NCI-H146 treated with DMSO at 0.1 percent for 48 hours (cell line): ENCODE measurements around the gene NECAP2.
"Not testable (repeated sequence)": the region's sequence is repeated elsewhere in the genome, so short reads cannot be mapped to it uniquely, and the experiment has no call there.

ENCODE experiments used
- DNase-seq: peaks from one replicate; lab custom pipeline; 2025; ENCODE audit not compliant: unreplicated experiment; lab: John Stamatoyannopoulos, UW

Gene NECAP2

DNA sequence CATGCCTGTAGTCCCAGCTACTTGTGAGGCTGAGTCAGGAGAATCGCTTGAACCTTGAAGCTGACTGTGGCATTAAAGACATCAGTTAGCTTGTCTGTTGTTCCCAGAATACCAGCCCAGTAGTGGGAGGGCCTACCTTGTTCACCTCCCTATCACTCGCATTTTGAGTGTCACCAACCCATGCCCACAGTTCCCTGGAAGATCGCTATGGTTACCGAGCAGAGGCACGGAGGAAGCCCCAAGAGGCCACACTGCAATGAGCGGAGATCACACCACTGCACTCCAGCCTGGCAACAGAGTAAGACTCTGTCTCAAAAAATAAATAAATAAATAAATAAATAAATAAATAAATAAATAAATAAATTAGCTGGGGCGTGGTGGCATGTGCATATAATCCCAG lies 52.4 kb downstream of the NECAP2 start:
- not testable (repeated sequence) for DNase-seq

DNA sequence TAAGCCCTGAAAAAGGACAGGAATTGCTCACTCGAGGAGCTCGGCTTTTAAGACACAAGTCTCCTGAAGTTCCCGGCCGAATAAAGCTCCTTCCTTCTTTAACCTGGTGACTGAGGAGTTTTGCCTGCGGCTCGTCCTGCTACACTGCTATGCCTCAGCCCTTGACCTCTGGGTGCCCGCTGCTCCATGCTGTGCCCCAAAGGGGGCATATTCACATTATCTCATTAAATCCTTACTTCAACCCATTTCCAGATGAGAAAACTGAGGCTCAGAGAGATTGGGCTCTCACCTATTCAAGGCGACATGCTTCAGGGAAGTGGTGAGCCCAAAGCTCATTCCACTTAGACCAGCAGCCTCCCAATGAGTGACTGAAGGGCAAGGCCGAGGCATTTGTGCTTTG lies 53.2 kb downstream of the NECAP2 start:
- DNase-seq, result not testable (repeated sequence)

DNA sequence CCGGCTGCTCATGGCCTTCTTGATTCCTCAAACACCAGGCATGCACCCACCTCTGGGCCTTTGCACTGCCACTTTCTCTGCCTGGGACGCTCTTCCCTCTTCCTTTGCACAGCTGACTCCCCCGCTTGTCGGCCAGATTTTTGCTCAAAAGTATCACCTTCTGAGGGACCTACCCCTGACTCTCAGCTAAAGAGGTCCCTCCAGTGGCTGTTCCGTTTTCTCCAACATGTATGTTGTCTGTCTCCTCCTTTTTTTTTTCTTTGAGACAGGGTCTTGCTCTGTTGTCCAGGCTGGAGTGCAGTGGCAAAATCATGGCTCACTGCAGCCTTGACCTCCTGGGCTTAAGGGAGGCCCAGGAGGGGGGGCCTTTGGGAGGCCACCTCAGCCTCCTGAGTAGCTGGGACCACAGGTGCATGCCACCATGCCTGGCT lies 57.0 kb downstream of the NECAP2 start:
- not testable (repeated sequence) for DNase-seq

DNA sequence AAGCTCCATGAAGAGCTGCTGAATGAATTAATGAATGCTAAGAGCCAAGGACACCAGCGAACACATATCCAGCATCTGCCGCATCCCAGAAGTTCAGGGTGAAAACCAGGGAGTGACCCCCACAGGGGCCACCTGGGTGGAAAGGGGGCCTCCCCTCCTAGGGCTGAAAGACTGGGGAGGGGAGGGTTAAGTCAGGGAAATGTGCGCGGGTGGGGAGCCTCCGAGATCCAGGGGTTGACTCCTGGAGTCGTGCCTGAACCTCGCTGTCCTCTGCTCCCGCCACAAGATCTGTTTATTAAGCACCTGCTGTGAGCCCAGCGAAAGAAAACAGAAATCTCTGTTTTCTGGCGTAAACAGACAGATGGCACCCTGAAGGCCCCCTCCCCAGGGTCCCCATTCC lies 57.5 kb downstream of the NECAP2 start:
- DNase-seq, result not testable (repeated sequence)

DNA sequence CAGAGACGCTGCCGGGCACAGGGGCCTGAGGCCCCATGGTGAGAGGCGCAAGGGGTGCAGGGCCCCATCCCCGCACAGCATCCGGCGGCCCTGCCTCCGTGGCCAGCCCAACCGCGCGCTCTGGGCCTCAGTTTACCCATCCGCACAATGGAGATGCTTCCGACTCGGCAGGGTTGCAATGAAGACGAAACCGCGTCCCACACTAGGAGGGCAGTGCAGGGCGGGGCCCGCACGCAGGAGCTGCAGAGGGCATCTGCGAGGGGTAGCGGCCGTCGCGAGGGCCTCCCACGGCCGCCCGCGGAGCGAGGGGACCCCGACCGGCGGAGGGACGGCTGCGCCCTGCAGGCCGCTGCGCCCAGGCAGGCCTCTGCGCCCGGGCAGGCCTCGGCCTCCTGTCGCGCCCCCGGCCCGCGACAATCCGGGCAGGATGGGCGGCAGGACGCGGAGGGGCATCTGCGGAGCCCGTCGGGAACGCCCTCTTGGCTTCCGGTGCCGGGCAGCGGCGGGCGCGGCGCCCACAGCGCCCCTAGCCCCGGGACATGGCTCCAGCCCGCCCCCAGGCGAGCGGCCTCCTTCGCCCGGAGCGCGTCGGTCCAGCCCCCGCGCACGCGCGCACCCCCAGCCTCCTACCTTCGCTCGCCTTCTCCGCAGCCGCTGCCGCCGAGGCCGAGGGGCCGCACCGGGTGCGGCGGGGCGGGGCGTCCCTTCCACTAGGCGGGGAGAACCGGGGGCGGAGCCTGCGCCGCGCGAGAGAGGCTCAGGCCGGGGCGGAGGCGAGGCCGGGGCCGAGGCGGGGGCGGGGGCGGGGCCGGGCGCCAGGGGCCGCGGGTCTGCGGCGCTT lies 58.3 kb downstream of the NECAP2 start:
- DNase-seq, result peak; percentile 69

DNA sequence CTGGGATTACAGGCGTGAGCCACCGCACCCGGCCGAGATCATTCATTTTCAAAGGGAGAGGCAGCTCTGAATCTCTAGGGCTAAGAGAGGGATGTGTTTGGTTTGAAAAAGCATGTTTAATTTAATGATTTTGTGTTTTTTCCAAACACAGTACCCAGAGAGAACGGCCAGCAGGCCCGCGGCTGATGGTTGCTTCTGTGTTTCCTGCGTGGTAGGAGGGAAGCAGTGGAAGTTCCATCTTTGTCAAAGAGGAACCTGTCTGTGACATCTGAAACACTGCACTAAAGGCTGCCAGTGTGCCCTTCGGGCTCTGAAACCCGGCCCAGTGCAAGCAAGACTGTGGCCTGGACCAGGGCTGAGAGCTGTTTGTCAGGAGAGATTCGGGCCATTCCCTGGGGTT lies 59.9 kb downstream of the NECAP2 start:
- DNase-seq, result not testable (repeated sequence)

DNA sequence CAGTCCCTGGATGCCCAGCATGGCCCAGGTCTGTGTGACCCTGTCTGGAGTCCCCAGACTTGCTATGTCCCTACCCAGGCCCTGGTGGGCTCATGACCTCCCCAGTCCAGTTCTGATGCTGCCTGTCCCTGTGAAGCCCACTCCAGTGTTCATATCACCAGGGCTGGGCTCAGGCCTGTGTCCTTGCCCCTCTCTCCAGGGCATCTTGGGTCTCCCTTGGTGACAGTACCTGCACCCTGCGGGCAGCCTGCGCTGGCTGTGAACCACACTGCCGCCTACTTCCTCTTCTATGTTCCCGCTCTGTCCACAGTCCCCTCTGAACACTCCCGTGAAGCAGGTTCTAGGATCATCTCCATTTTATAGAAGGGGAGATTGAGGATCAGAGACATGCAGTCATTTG lies 60.5 kb downstream of the NECAP2 start:
- DNase-seq, result not testable (repeated sequence)

DNA sequence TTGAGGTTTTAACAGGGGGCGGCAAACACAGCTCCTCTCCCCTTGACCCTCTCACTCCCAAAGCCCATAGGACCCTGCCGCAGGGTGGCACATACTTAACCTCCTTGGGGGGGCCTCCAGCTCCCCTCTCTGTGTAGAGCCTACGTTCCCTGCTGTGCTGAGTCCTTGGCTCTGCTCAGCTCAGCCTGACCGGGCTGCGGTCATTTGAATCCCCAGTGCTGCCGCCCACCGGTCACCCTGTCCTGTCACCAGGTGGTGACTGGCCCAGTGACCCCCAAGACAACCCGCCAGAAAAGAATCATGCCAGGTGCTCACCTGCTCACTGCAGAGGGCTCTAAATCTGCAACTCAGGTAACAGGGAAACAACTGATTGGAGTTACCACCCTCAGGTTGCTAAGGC lies 60.9 kb downstream of the NECAP2 start:
- DNase-seq, result not testable (repeated sequence)

DNA sequence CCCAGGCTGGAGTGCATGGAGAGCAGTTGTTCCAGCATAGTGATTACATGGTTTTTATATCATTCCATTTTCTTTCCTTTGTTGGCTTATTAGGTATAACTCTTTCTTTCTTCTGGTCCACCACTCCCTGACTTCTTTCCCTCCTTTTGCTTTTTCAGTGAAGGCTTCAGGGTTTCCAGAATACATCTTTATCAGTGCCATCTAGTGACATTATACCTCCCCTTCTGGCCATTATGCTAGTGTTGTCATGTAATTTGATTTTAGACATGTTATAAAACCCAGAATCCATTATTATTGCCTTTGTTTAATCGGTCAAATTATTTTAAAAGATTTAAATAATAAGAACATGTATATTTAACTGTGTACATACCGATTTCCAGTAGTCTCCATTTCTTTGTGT lies 63.0 kb downstream of the NECAP2 start:
- DNase-seq, result no peak

DNA sequence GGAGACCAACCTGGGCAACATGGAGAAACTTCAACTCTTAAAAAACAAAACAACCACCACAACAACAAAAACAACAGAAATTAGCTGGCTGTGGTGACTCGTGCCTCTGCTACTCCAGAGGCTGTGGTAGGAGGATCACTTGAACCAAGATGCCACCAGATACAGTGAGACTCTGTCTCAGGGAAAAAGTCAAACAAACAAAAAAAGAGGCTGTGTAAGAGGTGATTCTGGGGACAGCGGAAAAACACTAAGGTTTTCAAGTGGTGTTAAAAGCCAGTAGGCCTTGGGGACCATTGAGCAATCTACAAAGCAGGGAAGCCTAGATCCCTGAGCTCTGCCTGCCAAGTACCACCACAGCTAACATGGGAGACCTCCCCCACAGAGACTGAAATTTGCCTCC lies 65.3 kb downstream of the NECAP2 start:
- DNase-seq, result not testable (repeated sequence)

DNA sequence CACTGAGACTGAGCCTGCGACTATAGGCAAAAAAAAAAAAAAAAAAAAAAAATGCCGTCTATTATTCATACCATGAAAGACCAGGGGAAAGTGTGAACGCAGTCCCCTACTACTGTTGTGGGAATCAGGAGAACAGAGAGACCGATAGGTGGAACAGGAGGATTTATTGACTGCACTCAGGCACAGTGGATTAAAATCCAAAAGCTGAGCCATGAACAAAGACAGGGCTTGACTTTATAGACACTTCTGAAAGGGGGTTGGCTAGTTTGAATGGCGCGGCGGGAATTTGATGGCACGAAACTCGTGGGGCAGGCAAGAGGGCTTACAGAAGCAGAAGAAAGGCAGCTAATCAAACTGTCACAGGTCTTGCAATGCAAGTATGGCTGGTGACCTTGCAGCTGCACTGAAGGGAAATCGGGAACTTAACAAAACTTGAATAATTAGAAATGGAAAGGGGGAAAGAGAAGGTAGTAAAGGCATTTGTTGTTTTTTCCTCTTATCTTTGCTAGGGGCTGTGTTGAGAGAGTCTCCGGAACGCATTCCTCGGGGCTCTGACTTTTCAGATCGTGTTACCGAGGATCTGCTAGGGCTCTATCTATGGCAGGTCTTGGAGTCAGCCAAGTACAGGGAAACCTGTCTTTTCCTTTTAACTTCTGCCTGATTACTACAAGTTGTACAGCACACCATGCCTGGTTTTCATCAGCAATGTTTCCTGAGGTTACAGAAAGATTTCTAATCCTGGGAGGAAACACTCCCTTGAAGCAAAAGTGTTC lies 66.0 kb downstream of the NECAP2 start:
- not testable (repeated sequence) for DNase-seq

DNA sequence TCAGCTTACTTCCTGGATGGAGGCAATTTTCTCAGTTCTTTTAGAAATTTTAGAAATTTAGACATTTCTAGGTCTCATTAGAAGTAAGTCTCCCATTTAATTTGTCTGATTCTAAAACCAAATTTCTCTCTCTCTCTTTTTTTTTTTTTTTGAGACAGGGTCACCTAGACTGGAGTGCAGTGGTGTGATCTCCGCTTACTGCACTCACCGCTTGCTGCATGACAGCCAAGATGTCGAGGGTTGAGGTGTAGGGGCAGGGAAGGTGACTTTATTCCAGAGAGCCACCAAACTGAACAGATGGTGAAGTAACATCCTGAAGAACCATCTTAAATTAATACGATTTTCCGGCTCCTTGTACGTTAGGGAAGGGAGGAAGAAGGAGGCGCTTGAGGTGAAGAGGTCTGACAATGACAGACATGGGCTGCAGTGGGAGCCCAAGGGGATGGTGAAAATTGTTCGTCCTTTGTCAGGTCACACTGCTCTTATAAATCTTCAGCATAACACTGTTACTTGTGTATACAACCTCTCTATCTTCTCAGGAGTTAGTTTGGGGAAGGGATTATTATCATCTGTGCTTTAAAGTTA lies 68.4 kb downstream of the NECAP2 start:
- DNase-seq, result not testable (repeated sequence)
